ENCODE data around the gene GPRIN2. TPM values are rescaled to one million over a fixed set of nuclear protein-coding genes. Genes with fewer than 3 reads are reported as not detected.
"Not testable (repeated sequence)": the region's sequence is repeated elsewhere in the genome, so short reads cannot be mapped to it uniquely, and the experiment has no call there.

GPRIN2 gene
- total RNA-seq, 1 donor from 2014 or later = not detected

GRCh38 chr10:46515366-46515765, 41.1 kb downstream of the GPRIN2 start:
- H3K27ac ChIP-seq (replicated peaks) = no peak overlapping the region
- DNase-seq = no peak
- intact Hi-C loops (cut with micrococcal nuclease) = no loop called here
- no peaks in the 10 kb centered on the region for H3K9me3 ChIP-seq (replicated peaks)
- no peak overlapping the region for H3K4me3 ChIP-seq
- no peaks in the 10 kb centered on the region for H3K4me1 ChIP-seq
- TF ChIP-seq CTCF (IDR thresholded peaks at IDR 0.05; ENCODE audit: borderline replicate concordance) = no peak
- H3K36me3 ChIP-seq = no peaks in the 10 kb centered on the region
- peaks cover 46% of the 10 kb centered on the region for H3K27me3 ChIP-seq (ENCODE audit: low read depth)

- Histone ChIP-seq H3K27ac (replicated peaks) (no peak overlapping the region), H3K27me3 (ENCODE audit: low read depth) (peaks cover 41% of the 10 kb centered on the region), H3K4me1 (no peaks in the 10 kb centered on the region), H3K4me3 (no peak overlapping the region), H3K9me3 (replicated peaks) (no peaks in the 10 kb centered on the region), H3K36me3 (no peaks in the 10 kb centered on the region)
- intact Hi-C loops (cut with micrococcal nuclease) = no loop called here
- no peak for TF ChIP-seq CTCF (IDR thresholded peaks at IDR 0.05; ENCODE audit: borderline replicate concordance)
- no peak for DNase-seq
These were observed 41.6 kb downstream of the GPRIN2 start for GRCh38 chr10:46514899-46515298.

- intact Hi-C loops (cut with micrococcal nuclease) = no loop called here
- Histone ChIP-seq H3K27me3 (ENCODE audit: low read depth) (peaks cover 38% of the 10 kb centered on the region), H3K4me3 (no peak overlapping the region), H3K4me1 (no peaks in the 10 kb centered on the region), H3K9me3 (replicated peaks) (no peaks in the 10 kb centered on the region), H3K36me3 (no peaks in the 10 kb centered on the region), H3K27ac (replicated peaks) (no peak overlapping the region)
- no peak for DNase-seq
- TF ChIP-seq CTCF (IDR thresholded peaks at IDR 0.05; ENCODE audit: borderline replicate concordance) = no peak
These were observed 42.0 kb downstream of the GPRIN2 start for GRCh38 chr10:46514431-46514861.

GRCh38 chr10:46513333-46513732, 43.1 kb downstream of the GPRIN2 start:
- H3K4me1 ChIP-seq; intact Hi-C loops (cut with micrococcal nuclease); H3K4me3 ChIP-seq; H3K9me3 ChIP-seq (replicated peaks); DNase-seq; H3K27ac ChIP-seq (replicated peaks); H3K36me3 ChIP-seq: not testable (repeated sequence)
- peaks cover 38% of the 10 kb centered on the region for H3K27me3 ChIP-seq (ENCODE audit: low read depth)

- H3K27ac ChIP-seq (replicated peaks); H3K4me1 ChIP-seq; intact Hi-C loops (cut with micrococcal nuclease); H3K4me3 ChIP-seq; H3K36me3 ChIP-seq; DNase-seq; H3K9me3 ChIP-seq (replicated peaks): not testable (repeated sequence)
- peaks cover 36% of the 10 kb centered on the region for H3K27me3 ChIP-seq (ENCODE audit: low read depth)
These were observed 43.7 kb downstream of the GPRIN2 start for GRCh38 chr10:46512725-46513124.

GRCh38 chr10:46512002-46512401, 44.5 kb downstream of the GPRIN2 start:
- H3K27ac ChIP-seq (replicated peaks); H3K36me3 ChIP-seq; DNase-seq; H3K4me3 ChIP-seq; intact Hi-C loops (cut with micrococcal nuclease); H3K9me3 ChIP-seq (replicated peaks); H3K4me1 ChIP-seq: not testable (repeated sequence)
- peaks cover 29% of the 10 kb centered on the region for H3K27me3 ChIP-seq (ENCODE audit: low read depth)

Other genes starting within 250 kb of the GPRIN2 start
- gene ANXA8L1, start 180.9 kb downstream of the GPRIN2 start, total RNA-seq = not detected
- gene NPY4R, start 90.7 kb downstream of the GPRIN2 start, total RNA-seq = not detected
- gene SYT15, start 22.5 kb upstream of the GPRIN2 start, total RNA-seq = 1.9 TPM

Measured in left ventricle myocardium inferior (tissue), 1 donor.